ENCODE measurements around the gene WNK3. TPM values are rescaled to one million over a fixed set of nuclear protein-coding genes. Genes with fewer than 3 reads are reported as not detected.

WNK3 gene
- total RNA-seq, 1 donor from 2014 or later: 50.2 TPM

DNA sequence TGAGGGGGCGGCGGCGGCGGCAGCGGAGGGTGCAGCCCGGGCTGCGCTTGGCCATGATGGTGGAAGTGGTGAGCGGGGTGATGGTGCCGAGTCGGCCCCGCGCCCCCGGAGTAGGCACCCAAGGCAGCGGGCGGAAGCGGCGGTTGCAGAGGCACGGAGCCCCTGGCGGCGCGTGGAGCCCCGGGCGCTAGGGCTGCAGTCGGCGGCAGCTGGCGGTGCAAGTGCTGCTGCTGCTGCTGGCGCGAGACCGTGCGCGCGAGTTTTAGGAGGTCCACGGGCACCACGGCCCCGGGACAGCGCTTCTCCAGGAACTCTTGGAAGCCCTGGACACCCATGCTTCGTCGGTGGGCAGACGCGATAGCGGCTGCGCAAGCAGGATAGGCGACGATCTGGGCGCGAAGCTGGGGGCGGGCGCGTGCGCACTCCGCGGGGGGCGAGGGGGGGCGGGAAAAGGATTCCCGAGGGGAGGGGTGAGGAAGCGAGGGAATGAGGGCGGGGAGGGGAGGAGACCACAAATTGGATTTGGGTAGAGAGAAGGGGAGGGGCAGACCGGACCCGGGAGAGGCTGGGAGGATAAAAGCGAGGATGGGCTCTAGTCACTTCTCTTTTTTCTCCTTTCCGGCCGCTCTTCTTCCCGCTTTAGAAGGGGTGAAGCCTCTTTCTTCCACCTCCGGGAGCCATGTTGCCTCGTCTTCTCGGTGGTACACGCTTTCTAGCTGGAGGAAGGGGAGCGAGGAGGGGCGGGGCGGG lies 174.8 kb downstream of the WNK3 start, which contains the start of gene FAM120C:
FAM120C (minus strand) TSS at position 391 of the 750 bp plus-strand sequence; CDS start at position 335, 56 bp downstream.
- Histone ChIP-seq H3K27ac (peak within 1 kb of the TSS; percentile 89), H3F3A (ENCODE audit: low read depth) (no peaks in the 10 kb centered on the region), H2AFZ (replicated peaks) (peak within 1 kb of the TSS; percentile 50), H3K9ac (peak within 1 kb of the TSS; percentile 3), H3K27me3 (no peaks in the 10 kb centered on the region), H3K36me3 (no peaks in the 10 kb centered on the region), H4K20me1 (ENCODE audit: low read depth) (peaks cover 18% of the 10 kb centered on the region), H3K4me3 (peak within 1 kb of the TSS; percentile 75), H3K4me2 (peak within 1 kb of the TSS; percentile 78), H3K4me1 (peaks cover 15% of the 10 kb centered on the region), H3K79me2 (ENCODE audit: low read depth) (peaks cover 49% of the 10 kb centered on the region), H3K9me3 (ENCODE audit: low read depth) (no peaks in the 10 kb centered on the region)
- Mint-ChIP-seq H3K4me3 (peak within 1 kb of the TSS; percentile 84), H3K36me3 (no peaks in the 10 kb centered on the region), H3K27me3 (ENCODE audit: insufficient read depth, low read depth) (peaks cover 4% of the 10 kb centered on the region), H3K9me3 (no peaks in the 10 kb centered on the region), H3K27ac (peak within 1 kb of the TSS; percentile 6), H3K4me1 (peaks cover 24% of the 10 kb centered on the region)
- TF ChIP-seq EZH2 (IDR thresholded peaks at IDR 0.05): no peak
- TF ChIP-seq EZH2phosphoT487 (IDR thresholded peaks at IDR 0.05): no peak
- TF ChIP-seq, protein P1, sequence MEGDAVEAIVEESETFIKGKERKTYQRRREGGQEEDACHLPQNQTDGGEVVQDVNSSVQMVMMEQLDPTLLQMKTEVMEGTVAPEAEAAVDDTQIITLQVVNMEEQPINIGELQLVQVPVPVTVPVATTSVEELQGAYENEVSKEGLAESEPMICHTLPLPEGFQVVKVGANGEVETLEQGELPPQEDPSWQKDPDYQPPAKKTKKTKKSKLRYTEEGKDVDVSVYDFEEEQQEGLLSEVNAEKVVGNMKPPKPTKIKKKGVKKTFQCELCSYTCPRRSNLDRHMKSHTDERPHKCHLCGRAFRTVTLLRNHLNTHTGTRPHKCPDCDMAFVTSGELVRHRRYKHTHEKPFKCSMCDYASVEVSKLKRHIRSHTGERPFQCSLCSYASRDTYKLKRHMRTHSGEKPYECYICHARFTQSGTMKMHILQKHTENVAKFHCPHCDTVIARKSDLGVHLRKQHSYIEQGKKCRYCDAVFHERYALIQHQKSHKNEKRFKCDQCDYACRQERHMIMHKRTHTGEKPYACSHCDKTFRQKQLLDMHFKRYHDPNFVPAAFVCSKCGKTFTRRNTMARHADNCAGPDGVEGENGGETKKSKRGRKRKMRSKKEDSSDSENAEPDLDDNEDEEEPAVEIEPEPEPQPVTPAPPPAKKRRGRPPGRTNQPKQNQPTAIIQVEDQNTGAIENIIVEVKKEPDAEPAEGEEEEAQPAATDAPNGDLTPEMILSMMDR (IDR thresholded peaks at IDR 0.05): no peak
- peak; percentile 80 for DNase-seq (ENCODE audit: low spot score)

DNA sequence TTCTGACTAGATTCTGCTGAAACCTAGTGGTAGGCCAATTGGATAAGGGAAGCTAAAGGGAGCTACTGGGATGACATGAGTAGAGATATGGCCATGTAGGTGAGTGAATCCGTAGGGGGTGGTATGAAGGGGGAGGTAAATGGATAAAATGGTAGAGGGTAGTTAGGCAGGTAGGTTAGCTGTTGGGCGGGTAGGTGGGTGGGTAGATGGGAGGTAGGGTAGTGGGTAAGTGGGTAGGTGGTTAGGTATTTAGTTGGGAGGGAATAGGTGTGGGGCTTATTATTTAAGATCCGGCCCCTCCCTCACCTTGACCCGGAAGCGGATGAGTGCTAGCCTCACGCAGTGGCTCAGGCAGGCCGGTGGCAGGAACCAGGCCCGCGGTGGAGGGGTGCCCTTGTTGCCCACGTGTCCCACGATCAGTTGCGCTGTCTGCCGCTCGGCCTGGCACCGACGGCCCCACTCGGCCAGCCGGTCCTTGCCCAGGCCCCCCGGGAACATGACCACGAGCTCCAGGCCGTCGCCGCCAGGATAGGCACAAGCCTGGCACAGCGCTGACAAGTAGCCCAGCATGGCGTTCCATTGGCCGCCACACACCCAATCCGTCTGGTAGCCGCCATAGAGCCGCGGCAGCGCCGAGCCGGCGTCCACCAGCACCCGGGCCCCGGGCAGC lies 175.5 kb downstream of the WNK3 start:
- Mint-ChIP-seq H3K27ac (peak overlapping the region; percentile 6), H3K9me3 (no peaks in the 10 kb centered on the region), H3K4me3 (peak overlapping the region; percentile 80), H3K27me3 (ENCODE audit: insufficient read depth, low read depth) (peaks cover 4% of the 10 kb centered on the region), H3K36me3 (no peaks in the 10 kb centered on the region), H3K4me1 (peaks cover 24% of the 10 kb centered on the region)
- H3K4me1 ChIP-seq: peaks cover 15% of the 10 kb centered on the region
- TF ChIP-seq EZH2 (IDR thresholded peaks at IDR 0.05) (no peak), EZH2phosphoT487 (IDR thresholded peaks at IDR 0.05) (no peak)
- H3K27me3 ChIP-seq: no peaks in the 10 kb centered on the region
- peaks cover 55% of the 10 kb centered on the region for H3K79me2 ChIP-seq (ENCODE audit: low read depth)
- H3K4me2 ChIP-seq: peak overlapping the region; percentile 78
- H2AFZ ChIP-seq (replicated peaks): no peak overlapping the region
- peak overlapping the region; percentile 75 for H3K4me3 ChIP-seq
- no peaks in the 10 kb centered on the region for H3K36me3 ChIP-seq
- no peaks in the 10 kb centered on the region for H3F3A ChIP-seq (ENCODE audit: low read depth)
- H4K20me1 ChIP-seq (ENCODE audit: low read depth): peaks cover 18% of the 10 kb centered on the region
- peak overlapping the region; percentile 3 for H3K9ac ChIP-seq
- peak; percentile 57 for DNase-seq (ENCODE audit: low spot score)
- no peaks in the 10 kb centered on the region for H3K9me3 ChIP-seq (ENCODE audit: low read depth)
- H3K27ac ChIP-seq: no peak overlapping the region

DNA sequence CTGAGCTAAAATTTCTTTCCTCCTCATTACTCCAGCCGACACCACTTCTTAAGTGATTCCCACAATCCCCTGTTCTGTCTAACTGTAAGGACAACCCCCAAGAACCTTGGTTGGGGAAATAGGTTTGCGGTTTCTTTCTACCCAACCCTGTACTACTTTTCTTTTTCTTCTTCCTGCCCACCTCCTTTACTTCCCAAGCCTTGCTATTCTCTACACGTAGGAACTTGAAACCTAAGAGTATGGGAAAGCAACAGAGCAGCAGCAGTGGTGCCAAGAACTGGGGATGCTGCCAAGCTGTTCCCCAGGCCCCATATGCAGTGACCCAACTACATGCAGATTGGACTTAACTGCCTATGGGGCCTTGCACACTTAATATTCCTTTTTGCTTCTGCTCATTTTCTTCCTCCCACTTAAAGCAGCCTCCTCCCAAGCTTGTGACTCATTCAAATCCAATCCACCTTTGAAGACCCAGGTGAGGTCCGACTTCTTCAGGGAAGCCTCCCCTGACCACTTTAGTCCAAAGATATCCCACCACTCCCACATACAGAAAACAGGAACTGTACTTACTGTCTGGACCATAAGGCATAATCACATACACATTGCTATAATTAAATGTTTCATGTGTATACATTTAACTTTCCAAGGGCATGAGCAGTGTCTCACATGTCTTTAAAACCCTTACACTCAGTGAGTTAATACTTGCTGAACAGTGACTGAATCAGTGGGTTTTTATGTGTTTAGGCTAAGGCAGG lies 176.5 kb downstream of the WNK3 start:
- H3K36me3 Mint-ChIP-seq: peaks cover 8% of the 10 kb centered on the region
- Histone ChIP-seq H3K4me1 (peaks cover 15% of the 10 kb centered on the region), H3K9me3 (ENCODE audit: low read depth) (no peaks in the 10 kb centered on the region), H3F3A (ENCODE audit: low read depth) (no peaks in the 10 kb centered on the region), H3K27me3 (no peaks in the 10 kb centered on the region), H3K9ac (peak overlapping the region; percentile 24), H3K79me2 (ENCODE audit: low read depth) (peaks cover 63% of the 10 kb centered on the region), H2AFZ (replicated peaks) (no peak overlapping the region), H3K4me3 (peak overlapping the region; percentile 75), H3K36me3 (no peaks in the 10 kb centered on the region), H3K4me2 (peak overlapping the region; percentile 78), H4K20me1 (ENCODE audit: low read depth) (peaks cover 18% of the 10 kb centered on the region), H3K27ac (no peak overlapping the region)
- DNase-seq (ENCODE audit: low spot score): no peak
- H3K27me3 Mint-ChIP-seq (ENCODE audit: insufficient read depth, low read depth): peaks cover 4% of the 10 kb centered on the region
- TF ChIP-seq, protein P1 (IDR thresholded peaks at IDR 0.05): no peak
- no peak for TF ChIP-seq EZH2 (IDR thresholded peaks at IDR 0.05)
- no peak for TF ChIP-seq EZH2phosphoT487 (IDR thresholded peaks at IDR 0.05)
- H3K27ac Mint-ChIP-seq: peak overlapping the region; percentile 6
- H3K4me3 Mint-ChIP-seq: peak overlapping the region; percentile 80
- H3K4me1 Mint-ChIP-seq: peaks cover 24% of the 10 kb centered on the region
- no peaks in the 10 kb centered on the region for H3K9me3 Mint-ChIP-seq
